Neural cell (in vitro differentiated cells): ENCODE results near the gene MYLK.

Experiments
- MXI1 ChIP-seq: fragments of 450-650 bp; conservative IDR thresholded peaks from 2 replicates; pipeline ENCODE4 v1.6.1; 2014; ENCODE audit warnings: antibody characterized with exemption, mild to moderate bottlenecking; ENCODE audit not compliant: poor library complexity, severe bottlenecking
- POLR2AphosphoS5 ChIP-seq: IDR thresholded peaks from 2 replicates; pipeline ENCODE4 v1.6.1; 2012
- RAD21 ChIP-seq: fragments of 450-650 bp; conservative IDR thresholded peaks from 2 replicates; pipeline ENCODE4 v1.6.1; 2014; ENCODE audit warnings: antibody characterized with exemption, mild to moderate bottlenecking, moderate library complexity
- TAF1 ChIP-seq: IDR thresholded peaks from 2 replicates; pipeline ENCODE4 v1.6.1; 2012; ENCODE audit warnings: low read depth
- TF ChIP-seq, protein P1 (sequence below): IDR thresholded peaks from 2 replicates; pipeline ENCODE4 v1.6.1; 2012; ENCODE audit warnings: borderline replicate concordance
- TF ChIP-seq, protein P2 (sequence below): fragments of 450-650 bp; IDR thresholded peaks from 2 replicates; pipeline ENCODE4 v1.5.1; 2014; ENCODE audit warnings: antibody characterized with exemption, mild to moderate bottlenecking, moderate library complexity; ENCODE audit not compliant: poor library complexity, severe bottlenecking

DNA sequence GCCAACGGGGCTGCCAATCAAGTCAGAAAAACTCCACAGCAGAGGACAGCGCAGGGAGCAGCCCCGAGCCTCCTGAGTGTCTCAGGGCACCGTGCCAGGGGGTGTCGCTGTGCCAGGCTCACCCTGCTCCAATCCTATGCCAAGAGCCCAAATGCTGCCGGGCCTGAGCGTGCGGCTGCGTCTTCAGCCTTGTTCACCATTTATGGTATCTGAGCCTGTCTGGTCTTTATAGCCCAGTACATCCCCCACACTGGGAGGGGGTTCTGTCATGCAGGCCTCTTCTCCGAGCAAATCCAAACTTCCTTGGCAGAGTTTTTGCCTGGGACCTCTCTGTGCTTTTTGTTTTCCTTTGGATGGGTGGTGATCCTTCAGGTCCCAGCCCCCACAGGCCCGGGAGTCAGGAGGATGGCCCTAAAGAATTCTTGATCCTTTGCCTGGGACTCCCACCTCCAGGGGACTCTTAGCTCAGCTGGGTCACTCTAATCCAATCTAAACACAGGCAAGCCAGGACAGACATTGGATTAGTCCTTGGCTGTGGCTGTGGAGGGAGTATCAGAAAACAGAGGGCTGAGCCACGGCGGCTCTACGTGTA lies 164.2 kb downstream of the MYLK start:
- TF ChIP-seq, protein P1, sequence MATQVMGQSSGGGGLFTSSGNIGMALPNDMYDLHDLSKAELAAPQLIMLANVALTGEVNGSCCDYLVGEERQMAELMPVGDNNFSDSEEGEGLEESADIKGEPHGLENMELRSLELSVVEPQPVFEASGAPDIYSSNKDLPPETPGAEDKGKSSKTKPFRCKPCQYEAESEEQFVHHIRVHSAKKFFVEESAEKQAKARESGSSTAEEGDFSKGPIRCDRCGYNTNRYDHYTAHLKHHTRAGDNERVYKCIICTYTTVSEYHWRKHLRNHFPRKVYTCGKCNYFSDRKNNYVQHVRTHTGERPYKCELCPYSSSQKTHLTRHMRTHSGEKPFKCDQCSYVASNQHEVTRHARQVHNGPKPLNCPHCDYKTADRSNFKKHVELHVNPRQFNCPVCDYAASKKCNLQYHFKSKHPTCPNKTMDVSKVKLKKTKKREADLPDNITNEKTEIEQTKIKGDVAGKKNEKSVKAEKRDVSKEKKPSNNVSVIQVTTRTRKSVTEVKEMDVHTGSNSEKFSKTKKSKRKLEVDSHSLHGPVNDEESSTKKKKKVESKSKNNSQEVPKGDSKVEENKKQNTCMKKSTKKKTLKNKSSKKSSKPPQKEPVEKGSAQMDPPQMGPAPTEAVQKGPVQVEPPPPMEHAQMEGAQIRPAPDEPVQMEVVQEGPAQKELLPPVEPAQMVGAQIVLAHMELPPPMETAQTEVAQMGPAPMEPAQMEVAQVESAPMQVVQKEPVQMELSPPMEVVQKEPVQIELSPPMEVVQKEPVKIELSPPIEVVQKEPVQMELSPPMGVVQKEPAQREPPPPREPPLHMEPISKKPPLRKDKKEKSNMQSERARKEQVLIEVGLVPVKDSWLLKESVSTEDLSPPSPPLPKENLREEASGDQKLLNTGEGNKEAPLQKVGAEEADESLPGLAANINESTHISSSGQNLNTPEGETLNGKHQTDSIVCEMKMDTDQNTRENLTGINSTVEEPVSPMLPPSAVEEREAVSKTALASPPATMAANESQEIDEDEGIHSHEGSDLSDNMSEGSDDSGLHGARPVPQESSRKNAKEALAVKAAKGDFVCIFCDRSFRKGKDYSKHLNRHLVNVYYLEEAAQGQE: no peak
- TF ChIP-seq POLR2AphosphoS5 (no peak), TAF1 (no peak), MXI1 (no peak), RAD21 (no peak)
- TF ChIP-seq, protein P2, sequence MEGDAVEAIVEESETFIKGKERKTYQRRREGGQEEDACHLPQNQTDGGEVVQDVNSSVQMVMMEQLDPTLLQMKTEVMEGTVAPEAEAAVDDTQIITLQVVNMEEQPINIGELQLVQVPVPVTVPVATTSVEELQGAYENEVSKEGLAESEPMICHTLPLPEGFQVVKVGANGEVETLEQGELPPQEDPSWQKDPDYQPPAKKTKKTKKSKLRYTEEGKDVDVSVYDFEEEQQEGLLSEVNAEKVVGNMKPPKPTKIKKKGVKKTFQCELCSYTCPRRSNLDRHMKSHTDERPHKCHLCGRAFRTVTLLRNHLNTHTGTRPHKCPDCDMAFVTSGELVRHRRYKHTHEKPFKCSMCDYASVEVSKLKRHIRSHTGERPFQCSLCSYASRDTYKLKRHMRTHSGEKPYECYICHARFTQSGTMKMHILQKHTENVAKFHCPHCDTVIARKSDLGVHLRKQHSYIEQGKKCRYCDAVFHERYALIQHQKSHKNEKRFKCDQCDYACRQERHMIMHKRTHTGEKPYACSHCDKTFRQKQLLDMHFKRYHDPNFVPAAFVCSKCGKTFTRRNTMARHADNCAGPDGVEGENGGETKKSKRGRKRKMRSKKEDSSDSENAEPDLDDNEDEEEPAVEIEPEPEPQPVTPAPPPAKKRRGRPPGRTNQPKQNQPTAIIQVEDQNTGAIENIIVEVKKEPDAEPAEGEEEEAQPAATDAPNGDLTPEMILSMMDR: no peak
